HG02642 (cell line): ENCODE data around the gene REEP3.

Experiments
- ATAC-seq: cut with Tn5 transposase; IDR thresholded peaks from one replicate; pipeline ENCODE4 v1.9.1; 2021; ENCODE audit warnings: mild to moderate bottlenecking; ENCODE audit not compliant: unreplicated experiment, poor library complexity

Gene REEP3

GRCh38 chr10:63622097-63622496 is 100.9 kb downstream of the REEP3 start:
- no peak for ATAC-seq

GRCh38 chr10:63624701-63625100 is 103.5 kb downstream of the REEP3 start:
- ATAC-seq = no peak

- ATAC-seq = no peak
These were observed 106.2 kb downstream of the REEP3 start for GRCh38 chr10:63627396-63627795.

DNA sequence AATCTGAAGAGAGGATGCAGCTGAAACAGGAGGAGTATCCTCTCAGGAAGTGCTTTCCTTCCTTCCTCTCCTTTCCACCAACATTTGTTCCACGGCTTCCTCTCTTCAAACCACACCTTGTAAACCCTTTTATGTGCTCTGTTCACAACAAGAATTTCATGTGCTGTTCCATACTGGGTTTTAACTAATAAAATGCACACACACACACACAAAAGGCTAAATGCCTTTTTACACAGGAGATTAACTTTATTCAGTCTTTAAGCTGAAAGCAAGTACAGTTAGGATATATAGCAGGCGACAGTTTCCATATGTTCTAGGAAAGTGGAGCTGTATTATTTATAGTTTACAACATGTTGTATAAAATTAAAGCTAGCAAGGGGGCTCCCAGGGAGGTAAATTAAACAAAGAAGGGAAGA is 106.7 kb downstream of the REEP3 start:
- no peak for ATAC-seq

- ATAC-seq = peak; percentile 35
These were observed 107.5 kb downstream of the REEP3 start for GRCh38 chr10:63628526-63629362.

DNA sequence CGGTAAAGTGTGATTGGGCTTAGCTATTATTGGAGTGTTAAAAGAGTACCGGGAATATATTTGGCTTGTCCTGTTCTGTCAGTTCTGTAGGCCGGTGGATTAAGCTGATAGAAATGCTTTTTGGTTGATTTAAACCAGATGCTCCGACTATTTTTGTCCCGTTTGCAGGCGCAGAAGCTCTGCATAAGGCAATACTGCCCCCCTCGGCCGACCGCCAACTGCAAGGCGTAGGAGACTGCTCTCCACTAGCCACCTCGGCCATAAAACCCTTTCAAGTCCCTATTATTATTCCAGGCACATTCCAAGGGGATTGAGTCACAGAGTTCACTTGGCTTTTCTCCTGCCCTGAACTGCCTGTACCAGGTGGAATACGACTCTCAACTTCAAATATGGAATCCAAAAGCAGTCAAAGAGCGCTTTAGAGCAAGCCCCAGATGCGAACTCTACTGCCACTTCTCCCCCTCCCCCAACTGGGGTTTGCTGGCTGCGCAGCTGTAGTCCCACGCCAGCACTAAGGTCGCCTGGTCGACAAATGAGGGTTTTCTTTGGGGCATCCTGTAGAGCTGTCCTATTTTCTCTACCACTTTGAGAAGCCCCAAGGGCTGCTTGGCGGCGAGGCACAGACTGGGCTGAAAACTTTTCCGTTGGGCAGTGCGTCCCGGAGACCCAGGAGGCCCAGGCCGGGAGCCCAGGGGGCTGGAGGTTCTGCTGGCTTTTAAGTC is 108.3 kb downstream of the REEP3 start:
- ATAC-seq = peak; percentile 53

- ATAC-seq = peak; percentile 72
These were observed 109.1 kb downstream of the REEP3 start for GRCh38 chr10:63630085-63630930.

GRCh38 chr10:63630931-63631680 is 109.9 kb downstream of the REEP3 start:
- no peak for ATAC-seq

- no peak for ATAC-seq
These were observed 110.8 kb downstream of the REEP3 start for GRCh38 chr10:63631991-63632390.

DNA sequence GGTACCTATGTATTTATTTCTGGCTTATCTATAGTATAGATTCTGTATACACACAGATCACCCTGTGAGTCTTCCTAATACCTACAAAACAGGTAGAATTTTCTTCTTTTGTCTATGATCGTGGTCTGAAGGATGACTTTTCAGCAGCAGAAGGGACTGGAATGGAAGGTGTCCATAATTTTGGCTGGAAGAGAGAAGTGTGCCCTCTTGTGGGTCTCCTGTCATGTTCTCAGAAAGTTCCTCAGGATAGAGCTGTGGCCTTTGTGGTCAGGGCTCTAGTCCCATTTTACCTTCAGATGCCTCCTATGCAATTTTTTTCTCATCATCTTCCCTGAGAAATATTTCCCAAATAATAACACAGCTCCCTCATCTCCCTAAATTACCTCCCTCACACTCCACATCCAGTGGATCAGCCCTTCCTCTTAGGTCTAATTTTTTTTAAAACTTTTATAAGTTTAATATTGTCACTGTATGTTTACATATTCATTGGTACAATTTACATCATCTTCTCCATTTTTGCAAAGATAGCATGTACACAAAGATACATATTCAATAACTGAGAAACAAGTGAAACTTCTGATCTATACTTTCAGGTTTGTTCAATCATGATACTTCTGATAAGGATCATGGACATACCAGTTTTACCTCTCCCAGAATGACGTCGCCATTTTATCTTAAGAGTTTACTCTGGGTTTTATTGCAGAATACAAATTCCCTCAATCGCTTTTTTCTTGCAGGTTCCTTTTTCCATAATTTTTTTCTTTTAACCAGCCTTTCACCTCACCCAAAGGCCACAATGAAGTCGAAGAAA is 112.7 kb downstream of the REEP3 start:
- no peak for ATAC-seq

DNA sequence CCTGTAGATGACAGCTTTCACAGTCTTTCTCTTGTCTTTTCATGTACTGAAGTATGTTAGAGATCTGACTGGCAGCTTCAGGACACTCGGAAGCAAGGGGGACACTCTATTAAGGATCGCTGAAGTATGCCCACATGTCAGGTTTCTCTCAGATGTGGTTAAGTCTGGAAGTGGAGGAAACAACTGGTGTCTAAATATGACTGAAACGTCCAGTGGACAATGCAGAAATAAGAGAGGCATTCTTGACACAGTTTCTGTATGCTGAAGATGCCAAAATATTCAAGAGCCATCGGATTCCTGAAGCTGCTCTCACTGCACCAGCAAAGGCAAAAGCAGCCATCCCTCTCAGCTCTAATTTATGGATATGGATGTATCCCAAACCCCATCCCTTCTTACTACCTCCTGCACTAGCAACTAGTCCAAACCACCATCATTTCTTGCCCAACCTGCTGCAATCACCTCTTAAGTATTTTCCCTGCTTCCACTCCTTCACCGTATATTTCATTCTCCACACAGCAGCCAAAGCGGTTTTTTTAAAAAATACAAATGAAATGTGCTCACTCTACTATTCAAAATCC is 113.4 kb downstream of the REEP3 start:
- ATAC-seq = no peak

DNA sequence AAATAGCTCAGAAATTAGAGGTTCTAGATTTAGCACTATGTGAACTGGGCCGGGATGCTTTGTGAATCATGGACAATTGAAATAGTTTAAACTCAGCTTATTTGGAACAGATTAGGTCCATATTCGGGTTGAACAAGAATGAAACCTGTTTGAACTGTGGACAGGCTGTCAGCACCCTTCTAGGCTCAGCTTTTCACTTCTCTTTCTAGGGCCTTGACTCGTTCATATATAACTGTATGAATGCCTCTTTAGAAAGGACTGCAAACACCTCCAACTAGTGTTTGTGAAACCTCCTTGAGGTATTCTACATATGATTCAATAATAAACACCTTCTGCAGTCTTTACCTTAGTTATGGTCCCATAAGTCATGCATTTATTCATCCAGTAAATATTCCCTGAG is 115.6 kb downstream of the REEP3 start:
- ATAC-seq = peak; percentile 46

GRCh38 chr10:63637901-63638327 is 116.7 kb downstream of the REEP3 start:
- no peak for ATAC-seq

- ATAC-seq = no peak
These were observed 120.2 kb downstream of the REEP3 start for GRCh38 chr10:63641366-63641765.

DNA sequence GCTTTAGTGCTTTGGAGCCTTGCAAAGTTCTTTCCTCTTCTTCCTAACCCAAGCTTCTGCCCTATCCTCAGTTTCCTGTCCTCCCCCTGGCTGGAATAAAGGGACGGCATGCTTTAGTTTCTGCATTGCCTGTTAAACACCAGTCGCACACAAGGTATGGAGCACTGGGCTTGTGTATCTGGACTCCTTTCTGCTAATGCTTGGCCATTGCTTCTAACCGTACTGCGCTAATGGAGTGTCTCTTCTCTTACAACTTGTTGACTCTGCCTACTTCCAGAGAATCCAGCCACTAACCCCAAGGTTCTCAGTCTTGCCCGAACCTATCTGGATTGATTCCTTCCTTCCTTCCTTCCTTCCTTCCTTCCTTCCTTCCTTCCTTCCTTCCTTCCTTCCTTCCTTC is 120.6 kb downstream of the REEP3 start:
- ATAC-seq = no peak

DNA sequence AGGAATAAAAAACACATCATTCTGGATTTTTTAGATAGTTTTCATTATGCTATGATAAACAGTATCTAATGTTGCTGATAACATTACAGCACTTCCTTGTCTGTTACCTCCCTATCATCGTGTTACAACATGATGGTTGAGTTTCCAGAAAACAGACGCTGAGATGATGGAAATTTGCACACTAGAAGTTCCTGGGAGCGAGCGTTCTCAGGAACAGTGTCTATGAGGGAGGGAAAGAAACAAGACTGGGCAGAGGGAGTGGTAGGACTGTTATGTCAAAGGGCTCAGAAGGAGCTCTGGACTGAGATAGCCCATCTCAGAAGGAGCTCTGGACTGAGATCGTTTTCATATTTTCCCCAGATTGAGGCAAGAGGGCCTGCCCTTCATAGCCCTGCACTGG is 121.6 kb downstream of the REEP3 start:
- no peak for ATAC-seq

DNA sequence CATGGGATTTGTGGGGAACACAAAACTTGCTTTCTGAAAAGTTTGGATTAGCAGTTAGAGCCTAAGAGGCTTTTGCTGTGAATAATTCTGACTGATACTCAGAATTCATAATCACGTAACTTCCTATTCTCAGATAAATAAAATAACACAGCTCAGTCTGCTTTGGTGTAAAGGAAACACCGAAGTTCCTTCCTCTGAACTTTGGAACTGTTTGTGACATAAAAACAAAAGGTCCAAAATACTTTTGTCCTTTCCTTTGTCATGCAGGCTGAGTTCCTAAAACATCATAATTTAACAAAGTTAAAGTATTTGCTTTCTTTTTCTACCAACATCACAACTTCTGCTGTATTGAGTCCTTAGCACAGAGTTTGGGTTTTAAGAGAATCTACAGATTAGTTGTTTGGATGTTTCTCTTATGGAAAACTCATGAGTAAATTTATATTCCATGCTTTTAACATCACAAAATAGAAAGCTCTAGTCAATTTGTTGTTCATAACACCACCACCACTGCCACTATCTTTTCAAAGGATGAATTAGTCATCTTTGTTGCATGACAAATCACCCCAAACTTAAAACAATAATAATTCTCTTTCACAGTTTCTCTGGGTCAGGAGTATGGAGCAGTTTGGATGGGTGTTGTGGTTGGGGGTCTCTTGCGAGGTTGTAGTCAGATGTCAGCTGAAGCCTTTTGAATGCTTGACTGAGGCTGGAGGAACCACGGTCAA is 123.4 kb downstream of the REEP3 start:
- no peak for ATAC-seq

DNA sequence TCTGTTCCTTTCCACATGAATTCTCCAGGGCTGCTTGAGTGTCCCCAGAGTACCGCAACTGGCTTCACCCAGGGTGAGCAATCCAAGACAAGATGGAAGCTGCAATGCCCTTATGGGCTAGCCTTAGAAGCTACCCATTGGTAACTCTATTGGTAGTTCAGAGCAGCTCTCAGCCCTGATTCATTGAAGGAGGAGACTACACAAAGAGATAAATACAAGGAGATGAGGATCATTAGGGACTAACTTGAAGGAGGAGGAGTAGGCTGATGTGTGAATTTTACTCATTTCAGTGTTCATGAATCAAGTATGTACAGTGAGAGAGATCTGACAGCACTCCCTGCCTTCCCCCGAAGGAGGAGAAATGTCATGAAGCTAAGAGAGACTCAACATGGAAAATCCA is 124.0 kb downstream of the REEP3 start:
- ATAC-seq = no peak
